Measurements from ENCODE around the gene PRRG2. TPM values are rescaled to one million over a fixed set of nuclear protein-coding genes. Genes with fewer than 3 reads are reported as not detected.

The PRRG2 gene
- 1 to 10 TPM in 3 of 12 donors, under 1 TPM in 7, not detected in 2; 0.17 to 3.1 (median 0.61) TPM for polyA plus RNA-seq (ENCODE audit: insufficient read length in 12 of 12)
- long read RNA-seq, donor 1, partial matches to known transcripts: 0 of 2 reads
- long read RNA-seq, donor 1, other reads (novel, unspliced or antisense): 0 of 2 reads
- long read RNA-seq, donor 2: 0 reads
- long read RNA-seq, donor 3: 0 reads
- long read RNA-seq, donor 4: 0 reads
- long read RNA-seq, donor 5: 0 reads
- long read RNA-seq, donor 6: 0 reads
- long read RNA-seq, donor 7: 0 reads
- long read RNA-seq, donor 8: 0 reads
- long read RNA-seq, donor 9: 0 reads
- long read RNA-seq, donor 10: 0 reads
- long read RNA-seq, donor 11: 0 reads

DNA sequence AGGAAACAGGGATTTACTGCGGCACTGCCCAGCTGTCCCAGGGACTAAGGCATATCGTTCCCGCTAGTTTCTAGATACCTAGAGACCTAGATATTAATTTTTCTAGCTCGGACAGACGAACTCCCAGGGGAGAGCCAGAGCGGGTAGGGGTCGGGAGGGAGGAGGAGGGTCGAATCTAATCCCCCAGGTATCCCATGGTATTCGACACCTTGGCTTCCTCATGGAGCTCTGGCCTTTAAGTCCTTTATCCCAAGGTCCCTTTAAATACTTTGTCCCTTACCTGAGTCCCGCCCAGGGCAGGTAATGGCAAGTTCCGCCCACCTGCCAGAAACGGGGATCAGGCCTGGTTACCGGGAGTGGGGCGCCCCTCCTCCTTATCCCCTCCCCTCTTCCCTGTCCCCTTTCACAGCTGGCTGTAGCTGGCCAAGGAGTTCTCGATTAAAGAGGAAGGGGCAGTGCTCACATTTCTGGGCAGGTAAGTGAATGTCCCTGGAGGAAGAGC is at the start of gene PRRG2:
Gene PRRG2, plus strand, starts transcription at position 310 of the 502 bp plus-strand sequence. CDS start 1,904 bp downstream, outside the sequence.
- DNase-seq: no peak

DNA sequence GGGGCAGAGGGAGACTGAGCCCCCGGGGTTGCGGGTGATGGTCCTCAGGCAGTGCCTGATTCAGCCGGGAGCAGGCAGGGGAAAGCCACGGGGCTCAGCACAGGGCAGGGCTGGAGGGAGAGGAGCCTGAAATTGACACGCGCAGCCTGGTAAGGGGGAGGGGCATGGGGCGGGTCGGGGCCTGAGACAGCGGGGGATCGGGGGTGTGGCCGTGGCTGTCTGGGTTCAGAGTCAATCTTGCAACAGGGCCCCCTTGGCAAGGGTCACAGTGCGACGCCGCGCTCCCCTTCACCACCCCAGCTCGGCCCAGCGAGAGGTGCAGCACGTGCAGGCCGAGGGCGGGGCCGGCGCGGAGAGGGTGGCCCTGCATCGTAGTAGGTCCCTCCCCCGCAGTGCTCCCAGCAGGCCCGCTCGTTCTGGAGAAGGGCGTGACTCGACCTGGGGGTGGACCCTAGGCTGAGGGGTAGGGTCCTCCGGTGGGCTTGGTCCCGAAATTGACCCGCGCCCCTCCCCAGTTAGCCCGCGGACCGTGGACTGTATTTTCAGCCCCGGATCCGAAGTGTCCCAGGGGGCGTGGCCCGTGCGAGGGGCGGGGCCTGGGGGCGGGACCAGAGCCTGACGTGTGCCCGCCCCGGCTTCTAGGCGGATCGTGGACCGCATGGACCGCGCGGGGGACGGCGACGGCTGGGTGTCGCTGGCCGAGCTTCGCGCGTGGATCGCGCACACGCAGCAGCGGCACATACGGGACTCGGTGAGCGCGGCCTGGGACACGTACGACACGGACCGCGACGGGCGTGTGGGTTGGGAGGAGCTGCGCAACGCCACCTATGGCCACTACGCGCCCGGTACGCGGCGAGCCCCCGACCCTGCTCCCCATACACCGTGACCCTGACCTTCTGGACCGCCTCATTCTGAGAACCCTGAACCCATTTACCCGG is 47.3 kb upstream of the PRRG2 start:
- peak; percentile 72 for DNase-seq

DNA sequence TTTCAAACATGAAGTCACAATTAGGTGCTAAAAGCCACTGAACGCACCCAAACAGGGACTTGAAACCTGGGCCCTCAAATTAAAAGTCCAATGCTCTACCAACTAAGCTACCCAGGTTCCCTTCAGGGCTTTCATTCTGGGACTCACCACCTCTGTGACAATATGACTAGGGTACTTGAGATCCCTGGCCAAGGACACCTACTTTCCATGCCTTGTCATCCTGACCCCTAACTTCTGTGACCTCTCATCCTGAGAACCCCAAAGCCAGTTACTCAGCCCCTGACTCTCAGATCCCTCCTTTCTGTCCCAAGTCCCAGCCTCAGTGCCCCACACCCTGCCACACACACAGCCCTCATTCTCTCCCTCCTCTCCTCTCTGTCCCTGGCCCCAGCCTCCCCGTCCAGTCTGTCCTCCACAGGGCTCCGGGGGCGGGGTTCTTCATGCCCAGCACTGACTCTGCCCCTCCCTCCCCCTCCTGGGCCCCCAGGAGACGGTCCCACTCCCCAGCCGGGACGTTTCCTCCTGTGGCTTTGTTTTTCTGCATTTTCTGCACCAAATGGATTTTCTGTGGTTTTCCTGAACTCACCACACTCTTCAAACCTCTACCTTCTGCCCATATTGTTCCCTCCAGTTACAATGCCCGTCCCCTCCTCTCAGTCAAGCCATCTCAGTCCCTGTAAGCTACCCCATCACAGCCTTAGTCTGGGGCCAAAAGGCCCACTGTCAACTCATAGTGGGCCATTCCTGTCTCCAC is 46.3 kb upstream of the PRRG2 start:
- no peak for DNase-seq

DNA sequence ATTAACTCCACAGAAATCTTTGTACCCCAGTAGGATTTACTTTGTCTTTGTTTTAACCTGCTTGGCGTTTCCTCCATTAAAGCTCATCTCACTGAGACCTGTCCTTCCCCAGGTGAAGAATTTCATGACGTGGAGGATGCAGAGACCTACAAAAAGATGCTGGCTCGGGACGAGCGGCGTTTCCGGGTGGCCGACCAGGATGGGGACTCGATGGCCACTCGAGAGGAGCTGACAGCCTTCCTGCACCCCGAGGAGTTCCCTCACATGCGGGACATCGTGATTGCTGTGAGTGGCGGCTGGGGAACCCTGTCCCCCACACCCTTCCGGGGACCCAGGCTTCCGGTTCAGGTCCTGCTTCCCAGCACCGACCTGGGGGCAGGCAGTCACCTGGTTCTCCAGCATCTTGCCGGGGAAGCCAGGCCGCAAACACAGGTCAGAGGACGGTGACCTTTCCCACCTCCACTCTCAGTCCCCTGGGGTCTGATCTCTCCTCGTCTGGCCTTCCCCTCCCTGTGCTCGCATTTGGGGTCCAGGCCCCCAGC is 44.1 kb upstream of the PRRG2 start:
- no peak for DNase-seq

DNA sequence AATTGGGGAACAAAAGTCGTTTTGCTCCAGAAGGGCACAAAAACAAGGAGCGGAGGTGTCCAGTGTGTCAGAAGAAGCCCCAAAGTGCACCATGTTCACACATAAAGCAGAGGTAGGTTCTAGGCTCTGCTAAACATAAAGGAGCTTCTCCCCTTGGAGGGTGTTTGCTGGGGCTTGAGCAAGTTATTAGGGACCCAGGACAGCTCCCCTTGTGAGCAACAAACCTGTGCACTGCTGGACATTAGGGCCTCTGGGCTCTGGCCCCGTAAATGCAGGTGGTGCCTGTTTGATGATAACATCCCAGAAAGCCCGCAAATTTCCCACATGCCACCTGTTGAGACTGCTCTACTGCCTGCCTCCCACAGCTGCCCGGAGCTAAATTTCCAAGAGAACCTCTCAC is 42.5 kb upstream of the PRRG2 start:
- no peak for DNase-seq

DNA sequence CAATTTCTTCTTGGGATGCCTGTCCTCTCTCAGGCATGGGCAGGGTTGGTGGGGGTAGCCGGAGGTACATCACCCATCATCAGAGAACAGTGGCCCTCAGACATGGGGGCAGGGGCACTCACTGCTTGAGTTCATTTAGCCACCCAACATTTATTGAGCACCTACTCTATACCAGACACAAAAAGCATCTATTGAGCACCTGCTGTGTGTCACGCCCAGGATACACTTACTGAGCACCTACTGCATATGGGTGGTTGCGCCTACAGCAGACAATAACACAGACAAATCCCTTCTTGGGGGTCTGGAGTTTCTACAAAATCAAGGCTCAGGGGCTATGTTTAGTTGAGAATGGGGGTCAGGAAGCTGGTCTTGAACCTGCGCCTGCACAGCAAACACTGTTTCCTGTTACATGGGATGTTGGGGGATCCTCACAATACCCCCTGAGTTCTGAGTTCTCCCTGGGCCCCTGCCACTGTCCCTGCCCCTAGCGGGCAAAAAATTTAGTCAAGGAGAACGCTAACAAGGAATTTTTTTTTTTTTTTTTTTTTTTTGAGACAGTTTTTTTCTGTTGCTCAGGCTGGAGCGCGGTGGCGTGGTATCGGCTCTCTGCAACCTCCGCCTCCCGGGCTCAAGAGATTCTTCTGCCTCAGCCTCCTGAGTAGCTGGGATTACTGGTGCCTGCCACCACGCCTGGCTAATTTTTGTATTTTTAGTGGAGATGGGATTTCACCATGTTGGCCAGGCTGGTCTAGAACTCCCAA is 41.7 kb upstream of the PRRG2 start:
- no peak for DNase-seq

DNA sequence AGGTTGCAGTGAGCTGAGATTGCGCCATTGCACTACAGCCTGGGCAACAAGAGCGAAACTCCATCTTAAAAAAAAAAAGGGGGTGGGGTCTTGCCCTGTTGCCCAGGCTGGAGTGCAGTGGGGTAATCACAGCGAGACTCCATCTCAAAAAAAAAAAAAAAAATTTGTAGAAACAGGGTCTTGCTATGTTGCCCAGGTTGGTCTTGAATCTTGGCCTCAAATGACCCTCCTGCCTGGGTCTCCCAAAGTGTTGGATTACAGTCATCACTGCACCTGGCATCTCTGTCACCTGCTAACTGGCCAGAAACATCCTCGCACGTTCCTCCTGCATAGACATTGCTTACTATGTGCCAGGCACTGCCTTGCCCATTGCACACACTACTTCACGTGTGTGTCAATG is 39.2 kb upstream of the PRRG2 start:
- DNase-seq: no peak

DNA sequence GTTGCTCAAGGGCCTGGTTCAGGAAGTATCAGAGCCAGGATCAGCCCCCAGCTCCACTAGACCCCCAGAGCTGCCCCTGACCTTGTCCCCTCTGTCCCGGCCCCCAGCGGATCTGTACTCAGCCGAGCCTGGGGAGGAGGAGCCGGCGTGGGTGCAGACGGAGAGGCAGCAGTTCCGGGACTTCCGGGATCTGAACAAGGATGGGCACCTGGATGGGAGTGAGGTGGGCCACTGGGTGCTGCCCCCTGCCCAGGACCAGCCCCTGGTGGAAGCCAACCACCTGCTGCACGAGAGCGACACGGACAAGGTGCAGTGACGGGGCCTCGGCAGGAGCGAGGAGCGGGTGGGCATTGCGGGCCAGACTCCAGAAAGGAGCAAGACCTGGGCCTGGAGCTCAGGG is 38.7 kb upstream of the PRRG2 start:
- no peak for DNase-seq

DNA sequence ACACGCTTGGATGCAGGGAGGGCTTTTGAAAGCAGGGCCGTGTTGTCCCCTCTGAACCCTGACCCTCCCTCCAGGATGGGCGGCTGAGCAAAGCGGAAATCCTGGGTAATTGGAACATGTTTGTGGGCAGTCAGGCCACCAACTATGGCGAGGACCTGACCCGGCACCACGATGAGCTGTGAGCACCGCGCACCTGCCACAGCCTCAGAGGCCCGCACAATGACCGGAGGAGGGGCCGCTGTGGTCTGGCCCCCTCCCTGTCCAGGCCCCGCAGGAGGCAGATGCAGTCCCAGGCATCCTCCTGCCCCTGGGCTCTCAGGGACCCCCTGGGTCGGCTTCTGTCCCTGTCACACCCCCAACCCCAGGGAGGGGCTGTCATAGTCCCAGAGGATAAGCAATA is 38.1 kb upstream of the PRRG2 start:
- no peak for DNase-seq

DNA sequence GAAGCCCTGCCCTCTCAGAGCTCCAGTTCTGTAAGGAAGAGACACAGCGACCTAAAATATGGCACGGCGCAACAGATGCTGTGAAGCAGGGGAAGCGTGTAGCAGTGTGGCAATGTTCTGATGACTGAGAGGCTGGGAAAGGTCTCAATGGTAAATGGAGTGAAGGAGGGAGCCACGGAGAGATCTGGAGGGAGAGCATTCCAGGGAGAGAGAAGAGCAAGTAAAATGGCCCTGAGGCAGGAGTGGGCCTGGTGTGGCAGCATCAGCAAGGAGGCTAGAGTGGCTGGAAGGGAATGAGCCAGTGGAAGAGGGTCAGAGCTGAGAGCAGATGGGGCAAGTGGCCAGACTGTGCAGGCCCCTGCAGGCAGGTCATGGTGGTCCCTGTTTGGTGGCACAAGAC is 37.0 kb upstream of the PRRG2 start:
- DNase-seq: no peak

DNA sequence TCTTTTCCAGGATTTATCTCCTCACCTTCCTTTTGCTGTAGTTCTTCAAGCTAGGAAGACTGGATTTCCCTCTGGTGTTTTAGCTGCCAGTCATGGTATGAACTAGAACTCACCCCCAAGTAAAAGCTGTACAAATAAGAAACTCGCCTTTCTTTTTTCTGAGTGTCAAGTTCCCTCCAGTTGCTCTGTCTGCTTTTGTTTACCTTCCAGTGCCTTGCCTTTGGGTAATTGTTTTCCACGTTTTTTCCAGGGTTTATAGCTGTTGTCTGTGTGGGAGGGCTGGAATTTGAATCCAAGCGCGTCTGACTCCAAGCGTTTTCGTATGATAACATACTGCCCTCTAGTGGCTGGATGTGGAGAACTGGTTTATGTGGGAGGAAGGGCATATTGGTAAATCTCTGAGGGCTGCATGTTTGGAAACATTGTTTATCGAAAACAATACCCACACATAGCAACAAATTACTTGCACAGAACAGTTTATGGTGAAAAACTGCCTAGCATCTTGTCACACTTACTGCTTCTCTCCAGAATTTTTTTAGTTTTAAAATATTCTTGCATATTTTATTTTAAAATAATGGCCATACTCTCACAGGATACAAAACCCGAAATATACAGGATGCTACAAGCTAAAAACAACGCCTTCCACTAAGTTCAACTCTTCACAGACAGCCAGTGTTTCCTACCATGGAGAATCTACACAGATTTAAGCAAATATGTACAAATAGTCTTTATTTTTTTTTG is 34.1 kb upstream of the PRRG2 start:
- DNase-seq: peak; percentile 94

DNA sequence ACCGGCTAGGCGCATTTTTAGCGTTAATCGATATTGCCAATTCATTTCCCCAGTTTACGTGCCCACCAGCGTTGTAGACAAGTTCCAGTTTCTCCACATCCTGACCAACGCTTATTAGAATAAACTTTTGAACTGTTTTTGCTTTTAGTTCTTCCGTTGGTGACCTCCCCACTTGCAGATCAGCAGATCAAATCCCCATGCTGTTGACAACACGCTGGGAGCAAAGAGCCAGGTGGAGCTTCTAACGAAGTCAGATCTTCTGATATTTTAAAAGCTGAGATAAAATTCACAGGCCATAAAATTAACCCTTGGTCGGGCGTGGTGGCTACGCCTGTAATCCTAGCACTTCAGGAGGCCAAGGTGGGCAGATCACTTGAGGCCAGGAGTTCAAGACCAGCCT is 32.1 kb upstream of the PRRG2 start:
- DNase-seq: no peak

DNA sequence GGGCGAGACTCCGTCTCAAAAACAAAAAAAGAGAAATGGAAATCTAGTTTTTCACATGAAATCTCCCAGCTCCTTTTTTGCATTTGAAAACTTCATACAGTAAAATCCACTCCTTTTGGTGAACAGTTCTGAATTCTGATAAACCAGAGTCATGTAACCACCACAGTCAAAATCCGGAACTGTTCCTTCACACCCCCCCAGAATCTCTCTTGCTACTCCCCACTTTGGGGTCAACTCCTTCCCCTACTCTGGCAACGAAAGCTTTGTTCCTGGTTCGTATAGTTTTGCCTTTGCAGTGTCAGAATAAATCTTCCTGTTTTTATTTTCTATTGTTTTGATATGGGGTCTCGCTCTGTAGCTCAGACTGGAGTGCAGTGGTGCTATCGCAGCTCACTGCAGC is 29.6 kb upstream of the PRRG2 start:
- no peak for DNase-seq

DNA sequence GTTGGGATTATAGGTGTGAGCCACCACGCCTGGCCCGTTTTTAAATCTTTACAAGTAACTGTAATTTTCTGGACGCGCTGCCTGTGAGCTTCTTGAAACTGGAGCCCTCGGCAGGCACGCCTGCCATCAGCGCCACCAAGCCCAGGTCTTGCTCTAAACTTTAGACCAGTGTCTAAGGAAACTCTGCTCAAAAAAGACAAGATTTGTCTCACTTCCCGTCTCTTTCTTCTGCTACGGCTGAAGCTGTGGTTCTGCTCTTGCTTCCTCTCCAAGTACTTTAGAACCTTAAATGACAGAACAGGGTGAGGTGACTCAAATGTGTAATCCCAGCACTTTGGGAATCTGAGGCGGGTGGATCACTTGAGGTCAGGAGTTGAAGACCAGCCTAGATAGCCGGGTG is 28.4 kb upstream of the PRRG2 start:
- no peak for DNase-seq

DNA sequence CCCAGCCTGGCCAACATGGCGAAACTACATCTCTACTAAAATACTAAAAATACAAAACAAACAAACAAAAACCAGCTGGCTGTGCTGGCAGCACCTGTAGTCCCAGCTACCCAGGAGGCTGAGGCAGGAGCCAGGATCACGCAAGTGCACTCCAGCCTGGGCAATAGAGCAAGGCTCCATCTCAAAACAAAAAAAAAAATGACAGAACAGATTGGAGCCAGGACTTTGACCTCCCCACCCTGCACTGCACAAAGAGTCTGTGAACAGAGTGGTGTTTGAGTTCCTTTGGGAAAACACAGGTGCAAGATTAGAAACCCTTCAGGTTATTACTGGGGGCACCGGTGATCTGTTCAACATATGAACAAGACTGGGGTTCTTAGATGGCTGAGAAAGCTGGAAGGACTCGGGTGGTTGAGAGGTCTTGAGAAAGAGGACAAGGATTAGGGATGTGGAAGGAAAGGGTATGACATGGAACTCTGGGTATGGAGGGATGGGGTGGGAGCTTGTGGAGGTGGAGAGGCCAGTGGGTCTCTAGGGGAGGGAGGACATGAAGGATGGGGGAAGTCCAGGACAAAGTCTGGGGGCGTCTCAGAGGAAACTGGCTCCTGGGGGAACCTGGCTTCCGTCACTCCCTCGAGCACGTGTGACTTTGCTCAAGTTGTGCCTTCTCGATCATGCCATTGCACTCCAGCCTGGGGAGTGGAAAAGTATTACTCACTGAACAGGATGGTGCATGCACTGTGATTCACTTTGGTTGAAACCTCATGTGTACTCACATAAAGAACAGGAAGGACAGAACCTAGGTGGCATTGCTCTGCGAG is 27.5 kb upstream of the PRRG2 start:
- no peak for DNase-seq

DNA sequence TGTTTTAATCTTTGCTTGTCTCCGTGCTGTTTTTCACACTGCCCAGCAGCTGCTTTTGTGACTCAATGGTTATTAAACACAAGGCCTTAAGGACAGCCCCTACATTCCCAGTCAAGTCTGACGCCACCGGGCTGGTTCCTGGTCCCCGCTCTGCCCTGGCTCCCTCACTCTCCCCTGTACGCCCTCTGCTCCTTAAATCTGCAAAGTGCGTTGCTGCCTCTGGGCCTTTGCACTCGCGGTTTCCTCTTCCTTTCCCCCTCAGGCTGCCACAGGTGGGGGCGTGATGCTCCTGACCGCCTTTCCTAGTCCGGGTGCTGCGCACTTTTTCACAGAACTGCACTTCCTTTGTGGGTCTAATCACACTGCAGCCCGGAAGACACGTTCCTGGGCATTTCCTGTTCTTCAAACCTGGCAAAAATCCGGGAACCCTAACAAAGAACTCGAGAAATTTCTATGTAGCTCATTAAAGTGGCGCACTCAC is 26.4 kb upstream of the PRRG2 start:
- DNase-seq: no peak

DNA sequence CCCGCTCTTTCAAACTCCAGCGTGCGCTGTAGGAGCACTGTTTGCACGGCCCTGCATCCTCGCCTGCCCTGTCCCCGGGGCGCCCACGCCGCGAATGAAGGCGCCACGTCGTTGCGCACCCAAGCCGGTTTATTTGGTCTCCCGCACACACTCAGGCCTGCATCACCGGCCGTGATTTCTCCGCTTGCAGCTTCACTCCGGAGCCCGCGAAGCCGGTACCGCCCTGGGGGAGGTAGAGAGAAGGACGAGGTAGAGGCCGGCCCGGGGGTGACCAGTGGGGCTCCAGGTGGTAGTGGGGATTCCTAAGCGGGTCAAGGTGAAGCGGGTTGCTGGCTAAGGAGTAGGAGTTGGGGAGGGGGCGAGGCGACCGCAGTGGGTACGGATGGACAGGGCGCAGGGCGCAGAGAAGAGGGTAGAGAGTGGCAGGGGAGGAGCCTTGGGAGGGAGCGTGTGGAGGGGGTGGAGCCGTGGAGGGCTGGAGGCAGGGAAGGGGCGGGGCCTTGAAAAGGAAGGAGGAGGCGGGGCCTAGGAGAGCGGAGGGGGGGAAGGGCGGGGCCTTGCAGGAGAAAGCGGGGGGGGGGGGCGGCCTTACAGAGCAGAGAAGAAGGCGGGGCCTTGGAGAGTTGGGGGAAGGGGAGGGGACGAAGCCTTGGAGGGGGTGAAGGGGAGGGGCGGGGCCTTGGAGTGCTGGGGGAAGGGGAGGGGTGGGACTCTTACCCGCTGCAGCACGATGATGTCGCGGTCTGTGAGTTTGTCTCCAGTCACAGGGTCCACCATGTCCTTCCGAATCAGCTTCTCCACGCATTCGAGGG is 25.3 kb upstream of the PRRG2 start:
- DNase-seq: peak; percentile 57
